Fibroblast of skin of left biceps (primary cell): ENCODE data around the gene TEX52.
"Not testable (repeated sequence)": the region's sequence is repeated elsewhere in the genome, so short reads cannot be mapped to it uniquely, and the experiment has no call there.

Source experiments
- DNase-seq, 2 experiments: peaks; one replicate each; pipeline ENCODE4 v3.0.0-alpha.2; 2013; ENCODE audit warnings: low read depth in 2 of 2

Gene TEX52

DNA sequence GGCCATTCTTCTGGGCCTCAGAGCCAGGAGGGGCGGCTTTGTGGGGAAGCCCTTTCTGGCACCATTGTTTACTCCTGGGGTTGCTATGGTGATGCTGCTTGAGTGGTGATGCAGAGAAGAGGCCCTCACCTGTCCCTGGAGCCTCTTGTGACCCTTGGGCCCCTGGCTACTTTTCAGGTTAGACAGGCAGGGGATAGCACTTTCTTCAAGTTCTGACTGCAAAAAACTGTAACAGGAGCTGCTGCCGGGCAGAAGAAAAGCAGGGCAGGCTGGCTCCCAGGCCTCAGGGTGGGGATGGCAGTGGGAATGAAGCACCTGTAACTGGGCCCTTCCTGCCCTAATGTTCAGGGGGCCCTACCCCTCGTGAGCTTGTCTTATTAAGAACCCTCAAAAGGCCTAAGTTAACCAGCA is at the start of gene TEX52:
Gene TEX52, minus strand, starts transcription at position 19 of the 411 bp plus-strand sequence. Its CDS starts 13 bp downstream, at position 6.
- DNase-seq = no peak

DNA sequence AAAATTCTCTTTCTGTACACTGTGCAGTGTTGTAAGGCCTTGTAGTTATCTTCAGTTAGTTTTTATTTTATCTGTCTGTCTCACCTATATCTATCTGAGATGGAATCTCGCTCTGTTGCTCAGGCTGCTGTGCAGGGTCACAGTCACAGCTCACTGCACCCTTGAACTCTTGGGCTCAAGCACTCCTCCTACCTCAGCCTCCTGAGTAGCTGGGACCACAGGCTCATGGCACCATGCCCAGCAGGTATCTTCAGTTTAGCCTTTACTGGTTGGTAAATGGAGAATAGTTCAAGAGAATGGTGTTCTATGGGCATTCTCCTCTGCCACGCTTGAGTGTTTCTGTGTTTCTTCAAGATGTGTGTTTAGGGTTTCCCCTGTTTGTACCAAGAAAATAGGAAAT is 47.4 kb upstream of the TEX52 start:
- no peak for DNase-seq

DNA sequence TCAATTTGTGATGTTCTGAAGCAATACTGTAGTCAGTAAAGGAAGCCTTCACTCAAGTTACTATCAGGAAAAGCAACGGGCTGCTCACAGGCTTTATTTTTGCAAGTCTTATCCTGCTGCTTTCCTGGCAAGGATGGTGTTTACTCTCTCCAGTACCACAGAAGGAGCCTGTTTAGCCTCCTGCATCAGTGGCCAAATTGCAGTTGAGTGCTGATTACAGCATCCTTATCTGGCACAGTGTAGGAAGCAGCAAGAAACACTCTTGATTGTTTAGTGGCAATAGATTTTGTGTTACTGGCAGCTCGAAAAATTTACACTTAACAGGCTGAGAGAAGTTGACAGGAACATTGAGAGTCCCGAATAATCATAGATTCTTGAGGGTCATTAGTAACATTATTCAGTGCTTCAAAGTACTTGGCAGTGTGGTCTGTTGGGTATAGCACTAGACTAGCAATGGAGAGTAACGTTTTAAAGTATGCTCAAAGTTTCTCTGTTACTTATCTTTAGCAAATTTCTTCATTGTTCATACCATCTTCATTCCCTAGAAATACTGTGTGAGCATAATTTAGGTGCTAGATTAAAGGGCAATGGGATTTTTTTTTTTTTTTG is 45.5 kb upstream of the TEX52 start:
- DNase-seq = no peak

DNA sequence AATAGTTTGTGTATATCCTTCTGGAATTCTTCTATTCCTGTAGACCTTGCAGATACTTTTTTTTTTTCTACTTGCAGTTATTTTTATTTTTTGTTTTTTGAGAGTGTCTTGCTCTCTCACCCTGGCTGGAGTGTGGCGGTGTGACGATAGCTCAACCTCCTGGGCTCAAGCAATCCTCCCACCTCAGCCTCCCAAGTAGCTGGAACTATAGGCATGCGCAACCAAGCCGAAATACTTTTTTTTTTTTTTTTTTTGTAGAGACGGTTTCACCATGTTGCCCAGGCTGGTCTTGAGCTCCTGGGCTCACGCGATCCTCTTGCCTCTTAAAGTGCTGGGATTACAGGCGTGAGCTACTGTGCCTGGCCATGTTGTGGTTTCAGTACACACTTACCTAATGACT is 43.8 kb upstream of the TEX52 start:
- DNase-seq = no peak

DNA sequence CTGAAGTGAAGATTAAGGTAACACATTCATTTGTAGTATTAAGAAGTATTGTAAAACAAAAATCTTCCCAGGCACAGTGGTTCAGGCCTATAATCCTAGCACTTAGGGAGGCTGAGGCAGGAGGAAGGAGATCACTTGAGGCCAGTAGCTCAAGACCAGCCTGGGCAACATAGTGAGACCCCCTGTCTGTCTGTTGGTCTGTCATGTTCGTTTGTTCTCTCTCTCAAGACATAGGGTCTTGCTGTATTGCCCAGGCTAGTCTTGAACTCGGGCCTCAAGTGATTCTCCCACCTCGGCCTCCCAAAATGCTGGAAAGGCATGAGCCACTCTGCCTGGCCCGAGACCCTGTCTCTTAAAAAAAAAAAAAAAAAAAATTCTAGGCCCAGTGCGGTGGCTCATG is 40.6 kb upstream of the TEX52 start:
- DNase-seq = no peak

DNA sequence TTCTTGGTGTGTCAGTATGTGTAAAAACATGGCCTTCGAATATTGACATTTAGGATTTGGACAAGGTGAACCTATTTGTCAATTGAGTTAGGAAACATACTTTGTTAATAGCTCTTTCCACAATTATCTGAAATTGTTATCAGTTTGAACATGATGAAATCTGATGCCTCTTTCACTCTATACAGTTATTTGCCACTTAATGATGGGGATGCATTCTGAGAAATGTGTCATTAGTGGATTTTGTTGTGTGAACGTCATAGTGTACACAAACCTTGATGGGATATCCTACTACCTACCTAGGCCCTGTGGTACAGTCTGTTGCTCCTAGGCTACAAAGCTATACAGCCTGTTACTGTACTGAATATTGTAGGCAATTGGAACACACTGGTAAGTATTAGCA is 38.7 kb upstream of the TEX52 start:
- DNase-seq = no peak

DNA sequence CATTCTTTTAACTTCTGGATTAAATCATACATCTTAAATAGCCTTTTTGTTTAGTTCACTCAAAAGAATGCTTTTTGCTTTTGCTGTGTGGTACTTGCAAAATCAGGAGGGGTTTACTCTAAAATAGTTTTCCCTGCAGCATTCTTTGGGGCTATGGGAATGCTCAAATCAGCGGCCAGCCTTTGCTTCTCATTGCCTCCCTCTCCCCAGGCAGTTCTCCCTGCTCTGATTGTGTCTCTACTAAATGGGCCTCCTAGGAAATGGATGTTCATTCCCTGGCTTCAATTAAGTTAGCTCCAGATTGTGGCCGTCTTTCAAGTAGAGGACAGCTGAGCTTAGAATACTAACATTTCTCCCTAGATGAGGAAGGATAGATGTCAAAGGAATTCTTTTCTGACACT is 38.2 kb upstream of the TEX52 start:
- DNase-seq = no peak

DNA sequence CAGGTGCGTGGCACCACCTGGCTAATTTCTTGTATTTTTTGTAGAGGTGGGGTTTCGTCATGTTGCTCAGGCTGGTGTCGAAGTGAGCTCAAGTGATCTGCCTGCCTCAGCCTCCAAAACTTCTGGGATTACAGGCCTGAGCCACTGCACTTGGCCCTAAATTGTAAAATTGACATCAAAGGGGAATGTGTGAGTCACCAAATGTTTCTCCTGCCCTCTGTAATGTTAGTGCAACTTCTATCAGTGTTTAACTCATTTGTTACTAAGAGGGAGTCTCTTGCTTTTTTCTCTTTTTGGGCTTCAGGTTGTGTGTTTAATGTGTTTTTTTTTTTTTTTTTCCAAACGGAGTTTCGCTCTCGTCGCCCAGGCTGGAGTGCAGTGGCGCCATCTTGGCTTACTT is 36.2 kb upstream of the TEX52 start:
- peak; percentile 64 for DNase-seq

DNA sequence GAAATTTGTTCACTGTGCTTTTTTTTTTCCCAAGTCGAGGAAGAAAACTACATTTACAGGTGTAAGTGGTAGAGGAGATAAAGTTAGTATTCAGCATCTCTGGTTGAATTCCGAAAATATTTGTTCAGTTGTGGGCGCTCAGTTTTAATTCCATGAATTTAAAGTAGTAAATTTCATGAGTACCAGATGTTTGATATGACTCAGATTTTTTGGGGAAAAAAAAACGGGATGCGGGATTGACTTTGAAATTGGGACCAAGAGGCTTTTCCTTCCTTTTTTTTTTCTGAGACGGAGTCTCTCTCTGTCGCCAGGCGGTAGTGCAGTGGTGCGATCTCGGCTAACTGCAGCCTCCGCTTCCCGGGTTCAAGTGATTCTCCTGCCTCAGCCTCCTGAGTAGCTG is 35.4 kb upstream of the TEX52 start:
- no peak for DNase-seq

DNA sequence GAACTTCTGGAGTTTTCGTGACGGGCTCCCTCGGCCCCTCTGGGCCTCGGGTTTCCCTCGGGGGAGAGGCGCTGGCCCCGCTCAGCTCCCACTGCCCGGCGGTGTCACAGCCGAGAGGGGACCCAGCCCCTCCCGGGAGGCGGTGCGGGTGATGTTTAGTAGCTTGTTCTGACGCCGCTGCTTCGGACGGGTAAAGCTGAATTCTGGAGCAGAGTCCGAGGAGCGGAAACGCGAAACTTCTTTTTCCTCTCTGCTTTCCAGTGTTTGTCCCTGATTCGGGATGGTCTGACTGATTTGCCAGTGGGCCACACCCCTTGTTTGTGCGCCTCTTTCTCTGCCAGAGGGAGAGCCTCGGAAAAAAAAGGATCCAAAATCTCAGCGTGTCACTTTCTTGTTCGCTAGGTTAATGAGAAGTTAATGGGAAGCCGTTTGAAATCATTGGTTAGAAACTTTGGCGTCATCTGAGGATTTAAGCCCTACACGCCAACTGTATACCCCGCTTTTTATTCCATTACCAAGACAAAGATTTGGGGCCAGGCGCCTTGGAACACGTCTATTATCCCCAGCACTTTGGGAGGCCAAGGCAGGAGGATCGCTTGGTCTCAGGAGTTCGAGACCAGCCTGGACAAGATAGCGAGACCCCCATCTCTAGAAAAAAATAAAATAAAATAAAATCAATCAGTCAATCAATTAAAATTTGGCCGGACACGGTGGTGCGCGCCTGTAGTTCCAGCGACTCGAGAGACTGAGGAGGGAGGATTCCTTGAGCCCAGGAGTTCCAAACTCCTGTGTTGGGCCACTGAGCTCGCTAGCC is 34.6 kb upstream of the TEX52 start:
- no peak for DNase-seq

DNA sequence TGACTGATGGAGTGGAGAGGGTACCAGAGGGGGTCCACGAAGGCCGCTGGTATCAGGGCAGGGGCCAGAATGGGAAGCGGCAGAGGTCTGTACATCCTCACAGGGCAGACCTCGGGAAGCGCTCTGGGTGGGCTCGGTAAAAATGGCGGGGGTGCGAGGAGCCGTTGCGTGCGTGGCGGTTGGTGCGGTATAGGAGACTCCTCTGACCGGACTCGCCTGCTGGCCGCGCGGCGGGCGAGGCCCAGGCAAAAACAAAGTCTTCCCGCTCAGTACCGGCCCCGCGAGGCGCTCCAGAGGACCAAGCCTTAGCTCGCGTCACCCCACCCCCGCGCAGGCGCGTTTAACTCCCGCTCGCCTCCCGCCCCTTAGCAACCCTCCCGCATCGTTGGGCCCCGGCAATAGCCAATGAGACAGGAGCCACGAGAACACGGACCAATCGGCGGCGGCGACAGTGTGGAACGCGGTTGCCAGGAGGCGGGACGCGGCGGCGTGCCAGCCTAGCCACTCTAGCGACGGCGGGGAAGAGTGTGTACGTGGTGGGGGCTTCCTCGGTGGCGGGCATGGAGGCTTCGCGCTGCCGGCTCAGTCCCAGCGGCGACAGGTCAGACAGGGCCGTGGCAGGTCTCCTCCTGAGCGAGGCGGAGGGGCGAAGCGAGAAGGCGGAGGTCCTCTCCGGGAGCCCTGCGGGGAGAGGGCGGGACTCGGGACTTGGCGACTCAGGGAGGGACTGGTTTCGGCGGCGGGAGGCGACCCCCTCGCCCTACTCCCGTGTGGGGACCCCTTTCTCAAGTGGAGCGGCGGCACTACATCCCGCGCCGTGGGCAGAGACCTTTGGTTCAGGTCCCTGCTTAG is 33.8 kb upstream of the TEX52 start, which contains the start of gene TULP3:
Gene TULP3, plus strand, starts transcription at position 504 of the 852 bp plus-strand sequence. Its CDS starts 57 bp downstream, at position 561.
- peak; percentile 92 to 95 for DNase-seq

DNA sequence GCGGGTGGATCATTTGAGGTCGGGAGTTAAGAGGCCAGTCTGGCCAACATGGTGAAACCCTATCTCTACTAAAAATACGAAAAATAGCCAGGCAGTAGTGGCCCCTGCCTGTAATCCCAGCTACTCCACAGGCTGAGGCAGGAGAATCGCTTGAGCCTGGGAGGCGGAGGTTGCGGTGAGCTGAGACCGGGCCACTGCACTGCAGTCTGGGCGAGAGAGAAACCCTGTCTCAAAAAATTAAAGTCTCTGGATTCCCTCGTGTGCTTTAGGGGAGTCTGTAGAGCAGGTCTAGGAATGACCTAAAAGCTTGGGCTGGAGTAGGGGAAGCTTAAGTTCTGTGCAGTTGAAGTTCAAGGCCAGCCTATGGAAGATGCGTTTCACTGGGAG is 33.2 kb upstream of the TEX52 start:
- no peak for DNase-seq

DNA sequence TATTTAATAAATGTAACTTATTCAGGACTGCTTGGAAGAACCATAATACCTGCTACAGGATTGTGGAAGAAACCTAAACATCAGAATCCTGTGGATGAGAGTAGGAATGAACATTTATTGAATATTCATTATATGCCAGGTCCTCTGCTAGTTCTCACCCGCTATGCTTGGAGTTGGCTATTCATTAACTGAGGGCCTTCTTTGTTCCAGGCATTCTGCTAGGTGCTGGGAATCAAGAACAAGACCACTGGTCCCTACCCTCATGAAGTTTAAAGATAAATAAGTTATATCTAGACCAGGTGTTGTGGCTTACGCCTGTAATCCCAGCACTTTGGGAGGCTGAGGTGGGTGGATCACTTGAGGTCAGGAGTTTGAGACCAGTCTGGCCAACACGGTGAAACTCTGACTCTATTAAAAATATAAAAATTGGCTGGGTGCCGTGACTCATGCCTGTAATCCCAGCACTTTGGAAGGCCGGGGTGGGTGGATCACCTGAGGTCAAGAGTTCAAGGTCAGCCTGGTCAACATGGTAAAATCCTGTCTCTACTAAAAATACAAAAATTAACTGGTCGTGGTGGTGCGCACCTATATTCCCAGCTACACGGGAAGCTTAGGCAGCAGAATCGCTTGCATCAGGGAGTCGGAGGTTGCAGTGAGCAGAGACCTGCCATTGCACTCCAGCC is 30.1 kb upstream of the TEX52 start:
- no peak for DNase-seq

DNA sequence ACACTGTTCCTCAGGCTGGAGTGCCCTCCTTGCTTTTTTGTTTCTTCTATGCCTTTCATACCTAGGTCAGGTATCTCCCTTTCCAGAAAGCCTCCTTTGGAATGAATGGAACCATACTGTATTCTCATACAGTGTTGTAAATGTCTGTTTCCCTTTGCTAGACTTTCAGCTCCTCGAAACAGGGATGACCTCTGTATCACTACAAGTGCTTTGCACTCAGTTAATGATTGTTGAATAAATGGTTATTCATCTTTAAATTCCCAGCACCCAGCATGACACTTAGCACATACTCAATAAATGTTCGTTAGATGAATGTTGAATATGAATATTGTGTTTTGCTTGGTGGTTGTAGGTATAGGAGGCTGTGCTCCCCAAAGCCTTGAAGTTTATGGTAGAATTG is 28.0 kb upstream of the TEX52 start:
- no peak for DNase-seq

DNA sequence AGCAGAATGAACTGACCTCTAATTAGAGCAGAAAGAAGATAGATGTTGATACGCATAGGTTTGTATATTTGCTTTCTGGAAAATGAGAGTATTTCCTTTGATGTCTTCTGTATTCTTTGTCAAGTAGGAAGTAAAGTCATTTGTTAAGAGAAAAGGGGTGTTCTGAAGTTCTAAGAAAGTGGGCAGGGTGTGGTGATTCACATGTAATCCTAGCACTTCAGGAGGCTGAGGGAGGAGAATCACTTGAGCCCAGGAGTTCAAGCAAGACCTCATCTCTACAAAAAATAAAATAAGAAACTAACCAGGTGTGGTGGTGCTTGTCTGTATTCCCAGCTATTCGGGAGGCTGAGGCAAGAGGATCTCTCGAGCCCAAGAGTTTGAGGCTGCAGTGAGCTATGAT is 23.0 kb upstream of the TEX52 start:
- no peak for DNase-seq

DNA sequence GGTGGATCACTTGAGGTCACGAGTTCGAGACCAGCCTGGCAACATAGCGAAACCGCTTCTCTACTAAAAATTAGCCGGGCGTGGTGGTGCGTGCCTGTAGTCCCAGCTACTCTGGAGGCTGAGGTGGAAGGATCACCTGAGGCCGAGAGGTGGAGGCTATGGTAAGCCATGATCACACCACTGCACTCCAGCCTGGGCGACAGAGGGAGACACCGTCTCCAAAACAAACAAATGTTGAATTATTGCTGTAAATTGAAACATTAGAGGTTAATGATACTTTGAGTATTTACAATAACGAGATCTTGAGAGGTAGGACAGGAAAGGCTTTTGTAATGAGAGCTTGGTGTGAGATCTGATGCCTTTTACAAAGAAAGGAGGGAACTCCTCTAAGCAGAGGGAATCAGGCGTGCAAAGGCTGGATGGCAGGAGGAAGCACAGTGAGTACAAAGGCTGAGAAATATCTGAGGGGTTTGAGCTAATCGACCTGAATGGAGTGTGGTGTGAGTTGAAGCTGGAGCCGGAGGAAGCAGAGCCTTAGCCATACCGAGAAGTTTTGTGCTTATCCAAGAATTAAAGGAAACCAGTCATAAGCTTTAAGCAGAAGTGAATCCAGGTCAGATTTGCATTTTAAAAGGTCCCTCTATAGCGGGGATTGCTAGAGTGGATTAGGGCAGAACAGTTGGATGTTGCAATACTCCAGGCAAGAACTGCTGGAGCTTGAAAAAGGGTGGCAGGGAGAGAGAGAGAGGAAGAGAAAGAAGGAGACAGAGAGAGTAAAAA is 21.3 kb upstream of the TEX52 start:
- no peak for DNase-seq

DNA sequence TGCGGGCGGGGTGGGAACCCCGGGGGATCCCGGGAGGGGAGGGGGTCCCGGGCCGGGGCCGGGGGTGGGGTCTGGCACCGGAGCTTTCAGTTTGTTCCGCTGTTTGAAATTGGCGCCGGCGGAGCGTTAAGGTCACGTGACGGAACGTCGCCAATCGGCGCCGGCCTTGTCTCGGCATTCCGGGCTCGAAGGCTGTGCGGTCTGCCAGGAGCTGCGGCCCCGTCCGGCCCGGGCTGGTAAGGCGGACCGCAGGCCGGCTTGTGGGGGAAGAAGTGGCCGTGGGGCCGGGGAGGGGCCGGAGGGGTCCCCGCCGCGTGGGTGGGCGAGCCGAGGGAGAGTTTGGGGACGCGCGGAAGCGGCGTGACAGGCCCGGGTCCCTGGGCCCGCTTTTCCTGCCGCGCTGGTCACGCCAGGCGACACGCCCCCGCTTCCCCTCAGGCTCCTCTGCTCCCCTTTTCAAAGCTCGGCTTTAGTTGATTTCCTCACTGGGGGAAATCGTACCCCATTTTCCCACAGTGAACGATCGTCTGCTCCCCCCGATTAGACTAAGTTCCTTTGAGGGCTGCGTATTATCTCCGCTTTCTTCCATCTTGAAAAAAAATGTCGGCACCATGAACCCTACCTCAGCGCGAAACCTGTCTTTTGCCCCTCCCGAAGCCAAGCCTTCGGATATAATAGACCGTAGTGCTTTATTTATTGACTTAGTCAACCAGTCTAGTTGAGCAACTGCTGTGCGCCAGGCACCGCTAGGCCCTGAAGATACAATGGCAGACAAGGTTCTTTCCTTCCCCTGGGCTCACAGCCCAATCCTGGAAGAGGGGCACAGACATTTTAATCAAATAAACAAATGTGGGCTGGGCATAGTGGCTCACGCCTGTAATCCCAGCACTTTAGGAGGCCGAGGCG is 20.5 kb upstream of the TEX52 start, which contains the start of the genes FOXM1 and RHNO1:
Gene FOXM1, minus strand, starts transcription at position 128 of the 906 bp plus-strand sequence. CDS start 2,696 bp downstream, outside the sequence.
Gene RHNO1, plus strand, starts transcription at position 177 of the 906 bp plus-strand sequence. CDS start 8,144 bp downstream, outside the sequence.
- DNase-seq = no peak

DNA sequence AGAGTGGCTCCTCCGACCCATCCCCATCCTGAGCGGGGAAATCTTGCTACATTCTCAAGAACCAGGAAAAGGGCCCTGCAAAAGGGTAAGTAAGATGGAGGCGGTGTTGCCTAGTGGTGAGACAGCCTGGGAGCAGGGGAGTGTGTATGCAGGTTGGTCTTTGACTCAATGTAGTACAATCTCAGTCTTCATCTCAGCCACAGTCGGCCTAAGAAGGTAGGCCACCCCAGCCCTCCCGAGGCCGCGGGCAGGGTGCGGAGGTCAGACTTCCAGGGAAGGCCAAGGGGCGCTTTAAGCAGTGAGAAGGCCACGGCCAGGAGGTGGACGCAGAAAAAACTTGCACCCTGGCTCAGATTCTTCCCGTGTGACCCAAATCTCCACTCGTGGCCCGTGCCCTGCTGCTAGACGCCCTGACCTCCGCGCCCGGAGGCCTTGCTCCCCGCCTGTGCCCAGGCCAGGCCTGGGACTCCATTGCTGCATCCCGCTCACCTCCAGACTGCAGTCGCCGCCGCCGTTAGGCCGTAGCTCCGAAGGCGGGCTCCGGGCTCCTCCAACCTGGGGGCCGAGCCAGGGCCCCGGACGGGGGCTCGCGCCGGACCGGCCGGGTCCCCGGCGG is 19.7 kb upstream of the TEX52 start:
- DNase-seq = no peak

DNA sequence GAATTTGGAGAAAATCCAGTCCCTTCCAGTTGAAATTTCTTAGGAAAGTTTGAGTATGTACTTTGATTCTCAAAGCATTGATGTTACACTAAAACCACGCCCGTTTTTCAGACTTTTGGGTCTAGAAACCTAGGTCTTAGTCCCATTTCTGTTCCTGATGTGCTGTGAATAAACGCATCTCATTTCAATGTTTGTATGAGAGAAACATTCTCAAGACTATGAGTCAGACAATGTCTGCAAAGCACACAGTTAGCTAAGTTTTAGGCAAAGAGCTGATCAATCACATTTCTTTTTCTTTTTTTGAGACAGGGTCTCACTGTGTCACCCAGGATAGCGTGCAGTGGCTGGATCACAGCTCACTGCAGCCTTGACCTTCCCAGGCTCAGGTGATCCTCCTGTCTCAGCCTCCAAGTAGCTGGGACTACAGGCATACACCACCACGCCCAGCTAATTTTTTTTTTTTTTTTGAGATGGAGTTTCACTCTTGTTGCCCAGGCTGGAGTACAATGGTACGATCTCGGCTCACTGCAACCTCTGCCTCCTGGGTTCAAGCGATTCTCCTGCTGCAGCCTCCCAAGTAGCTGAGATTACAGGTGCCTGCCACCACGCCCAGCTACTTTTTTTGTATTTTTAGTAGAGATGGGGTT is 12.3 kb upstream of the TEX52 start:
- not testable (repeated sequence) for DNase-seq
